SK-N-SH treated with all-trans-retinoic acid at 6 μM for 48 hours (cell line): ENCODE measurements around the gene PLEKHG4B.

Experiments used
- ARNTL ChIP-seq: fragments of 450-650 bp; formaldehyde crosslinking; IDR thresholded peaks from 2 replicates; pipeline ENCODE4 v1.5.0; 2020; ENCODE audit warnings: low read depth, mild to moderate bottlenecking, moderate library complexity, borderline replicate concordance
- CREB5 ChIP-seq: fragments of 250-450 bp; sonication (Bioruptor Pico); IDR thresholded peaks from 2 replicates; pipeline ENCODE4 v1.5.1; 2020; ENCODE audit warnings: low read depth, mild to moderate bottlenecking, moderate library complexity
- CSRNP3 ChIP-seq: fragments of 250-450 bp; sonication (Bioruptor Pico); IDR thresholded peaks from 2 replicates; pipeline ENCODE4 v1.5.1; 2021; ENCODE audit warnings: mild to moderate bottlenecking, moderate library complexity
- PATZ1 ChIP-seq: fragments of 250-450 bp; sonication (Bioruptor Pico); IDR thresholded peaks from 2 replicates; pipeline ENCODE4 v1.8.0; 2020; ENCODE audit warnings: mild to moderate bottlenecking, moderate library complexity, borderline replicate concordance
- RARB ChIP-seq: fragments of 250-450 bp; sonication (Bioruptor Pico); IDR thresholded peaks from 2 replicates; pipeline ENCODE4 v1.8.0; 2021; ENCODE audit warnings: mild to moderate bottlenecking, moderate library complexity
- SNAI2 ChIP-seq: fragments of 250-450 bp; sonication (Bioruptor Pico); IDR thresholded peaks from 2 replicates; pipeline ENCODE4 v1.5.0; 2020; ENCODE audit warnings: mild to moderate bottlenecking, moderate library complexity
- TCF4 ChIP-seq: fragments of 250-450 bp; sonication (Bioruptor Pico); IDR thresholded peaks from 2 replicates; pipeline ENCODE4 v1.8.0; 2021; ENCODE audit warnings: mild to moderate bottlenecking, moderate library complexity, borderline replicate concordance
- TOX ChIP-seq: fragments of 250-450 bp; sonication (Bioruptor Pico); IDR thresholded peaks from 2 replicates; pipeline ENCODE4 v1.8.0; 2021; ENCODE audit warnings: mild to moderate bottlenecking, moderate library complexity, borderline replicate concordance
- TSHZ2 ChIP-seq: fragments of 250-450 bp; sonication (Bioruptor Pico); IDR thresholded peaks from 2 replicates; pipeline ENCODE4 v1.5.0; 2020; ENCODE audit warnings: mild to moderate bottlenecking, moderate library complexity
- ZFP3 ChIP-seq: fragments of 250-450 bp; sonication (Bioruptor Pico); IDR thresholded peaks from 2 replicates; pipeline ENCODE4 v1.5.0; 2020; ENCODE audit warnings: mild to moderate bottlenecking, moderate library complexity
- ZFP30 ChIP-seq: fragments of 450-650 bp; formaldehyde crosslinking; IDR thresholded peaks from 2 replicates; pipeline ENCODE4 v1.5.0; 2022; ENCODE audit warnings: mild to moderate bottlenecking, moderate library complexity
- ZNF70 ChIP-seq: fragments of 450-650 bp; formaldehyde crosslinking; IDR thresholded peaks from 2 replicates; pipeline ENCODE4 v1.5.0; 2020; ENCODE audit warnings: mild to moderate bottlenecking, moderate library complexity

- no peak for TF ChIP-seq ZNF70
- no peak for TF ChIP-seq CSRNP3 (CRISPR knock-in tag)
- TF ChIP-seq TCF4 (CRISPR knock-in tag), result no peak
- no peak for TF ChIP-seq ZFP3 (CRISPR knock-in tag)
- TF ChIP-seq SNAI2 (CRISPR knock-in tag), result no peak
- TF ChIP-seq RARB (CRISPR knock-in tag), result no peak
- no peak for TF ChIP-seq CREB5 (CRISPR knock-in tag)
- TF ChIP-seq ZFP30 (CRISPR knock-in tag), result no peak
- no peak for TF ChIP-seq PATZ1
- TF ChIP-seq TSHZ2, result no peak
- TF ChIP-seq ARNTL (CRISPR knock-in tag), result no peak
- TF ChIP-seq TOX (CRISPR knock-in tag), result no peak
These were observed 21.5 kb upstream of the PLEKHG4B start for GRCh38 chr5:70440-70839.
